ENCODE results near the gene E4F1. TPM values are rescaled to one million over a fixed set of nuclear protein-coding genes. Genes with fewer than 3 reads are reported as not detected.
"Not testable (repeated sequence)": the region's sequence is repeated elsewhere in the genome, so short reads cannot be mapped to it uniquely, and the experiment has no call there.

Gene E4F1
- total RNA-seq, 2 donors from 2014 or later = 32.0 to 33.6 TPM

DNA sequence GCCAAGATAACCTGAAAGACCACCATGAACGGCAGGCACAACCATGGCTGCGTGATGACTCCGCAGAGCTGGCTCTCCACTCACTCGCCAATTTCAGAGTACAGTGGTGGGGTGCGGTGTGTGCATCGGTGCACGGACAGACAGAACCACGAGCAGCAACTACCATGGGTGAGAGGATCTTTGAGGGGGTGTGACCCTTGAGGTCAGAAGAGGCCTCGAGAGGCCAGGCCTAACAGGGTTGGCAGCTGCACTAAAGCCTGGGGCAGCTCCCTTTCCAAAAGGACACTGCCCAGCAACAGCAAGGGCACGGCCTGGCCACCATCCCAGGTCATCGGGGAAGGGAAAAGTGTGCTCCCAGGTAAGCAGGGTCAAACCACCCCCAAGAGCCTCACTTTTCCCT lies 29.9 kb downstream of the E4F1 start:
- Mint-ChIP-seq H3K27ac (peak overlapping the region; percentile 76), H3K27me3 (no peaks in the 10 kb centered on the region), H3K4me1 (peaks cover 3% of the 10 kb centered on the region), H3K36me3 (ENCODE audit: low read depth) (peaks cover 2% of the 10 kb centered on the region), H3K4me3 (no peak overlapping the region)
- DNase-seq = no peak
- ATAC-seq = no peak
- H3K9me3 ChIP-seq (ENCODE audit: control insufficient read depth, low read length, poor library complexity, severe bottlenecking) = no peaks in the 10 kb centered on the region

GRCh38 chr16:2256531-2257140 lies 33.2 kb downstream of the E4F1 start:
- no peaks in the 10 kb centered on the region for H3K9me3 ChIP-seq (ENCODE audit: control insufficient read depth, low read length, poor library complexity, severe bottlenecking)
- Mint-ChIP-seq H3K36me3 (ENCODE audit: low read depth) (peaks cover 2% of the 10 kb centered on the region), H3K4me3 (peak overlapping the region; percentile 25), H3K27me3 (no peaks in the 10 kb centered on the region), H3K27ac (peak overlapping the region; percentile 71), H3K4me1 (no peaks in the 10 kb centered on the region)
- ATAC-seq = no peak
- DNase-seq = no peak

DNA sequence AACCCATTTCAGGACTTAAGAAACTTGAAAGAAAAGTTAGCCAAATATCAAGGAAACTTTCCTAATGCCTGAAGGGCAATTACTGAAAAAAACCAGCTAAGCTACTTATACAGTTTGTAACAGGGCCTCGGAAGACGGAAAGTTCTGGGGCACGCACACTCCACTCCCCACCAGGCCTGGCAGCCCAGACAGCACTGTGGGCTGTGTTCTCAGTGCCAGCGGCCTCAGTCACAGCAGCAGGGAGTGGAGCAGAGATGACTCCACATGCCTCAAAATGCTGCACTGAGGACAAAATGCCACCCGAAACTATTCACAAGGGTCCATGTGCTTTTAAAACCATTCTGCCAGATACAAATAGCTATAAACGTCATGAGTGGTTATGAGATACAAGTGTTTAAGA lies 34.3 kb downstream of the E4F1 start:
- Mint-ChIP-seq H3K36me3 (ENCODE audit: low read depth) (peaks cover 7% of the 10 kb centered on the region), H3K27ac (no peak overlapping the region), H3K4me3 (no peak overlapping the region), H3K4me1 (peaks cover 2% of the 10 kb centered on the region), H3K27me3 (no peaks in the 10 kb centered on the region)
- no peak for DNase-seq
- H3K9me3 ChIP-seq (ENCODE audit: control insufficient read depth, low read length, poor library complexity, severe bottlenecking) = no peaks in the 10 kb centered on the region
- ATAC-seq = no peak

- not testable (repeated sequence) for H3K9me3 ChIP-seq (ENCODE audit: control insufficient read depth, low read length, poor library complexity, severe bottlenecking); H3K36me3 Mint-ChIP-seq (ENCODE audit: low read depth); H3K27me3 Mint-ChIP-seq; ATAC-seq; H3K4me1 Mint-ChIP-seq; DNase-seq; H3K27ac Mint-ChIP-seq; H3K4me3 Mint-ChIP-seq
These were observed 35.1 kb downstream of the E4F1 start for GRCh38 chr16:2258530-2258929.

- Mint-ChIP-seq H3K27ac (no peak overlapping the region), H3K27me3 (no peaks in the 10 kb centered on the region), H3K4me1 (peaks cover 13% of the 10 kb centered on the region), H3K4me3 (no peak overlapping the region), H3K36me3 (ENCODE audit: low read depth) (peaks cover 8% of the 10 kb centered on the region)
- DNase-seq (no peak), ATAC-seq (no peak)
- H3K9me3 ChIP-seq (ENCODE audit: control insufficient read depth, low read length, poor library complexity, severe bottlenecking) = no peaks in the 10 kb centered on the region
These were observed 36.9 kb downstream of the E4F1 start for GRCh38 chr16:2260250-2260649.

GRCh38 chr16:2263026-2263425 lies 39.6 kb downstream of the E4F1 start:
- Mint-ChIP-seq H3K27ac (peak overlapping the region; percentile 39), H3K4me1 (peaks cover 27% of the 10 kb centered on the region)
- H3K36me3 Mint-ChIP-seq (ENCODE audit: low read depth); H3K27me3 Mint-ChIP-seq; H3K9me3 ChIP-seq (ENCODE audit: control insufficient read depth, low read length, poor library complexity, severe bottlenecking); ATAC-seq; H3K4me3 Mint-ChIP-seq; DNase-seq: not testable (repeated sequence)

DNA sequence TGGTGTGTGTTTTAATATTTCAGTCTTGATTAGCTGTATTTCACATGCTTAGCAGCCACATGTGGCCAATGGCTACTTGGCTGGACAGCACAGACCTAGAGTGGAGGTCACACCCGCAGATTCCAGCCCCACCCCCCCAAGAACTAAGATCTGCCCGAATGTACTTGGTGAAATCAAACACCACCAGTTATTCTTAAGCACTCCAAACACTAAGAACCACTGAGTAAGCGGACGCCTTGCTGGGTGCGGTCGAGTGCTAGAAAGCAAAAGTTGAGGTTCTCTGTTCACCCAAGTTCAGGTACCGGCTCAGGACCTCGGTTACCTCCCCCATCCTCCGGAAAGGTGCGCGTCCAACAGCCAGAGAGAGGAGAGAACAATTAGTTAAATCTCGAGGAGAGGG lies 43.5 kb downstream of the E4F1 start:
- not testable (repeated sequence) for H3K9me3 ChIP-seq (ENCODE audit: control insufficient read depth, low read length, poor library complexity, severe bottlenecking); DNase-seq; H3K27me3 Mint-ChIP-seq; ATAC-seq; H3K36me3 Mint-ChIP-seq (ENCODE audit: low read depth)
- Mint-ChIP-seq H3K4me3 (peak overlapping the region; percentile 97), H3K27ac (peak overlapping the region; percentile 94), H3K4me1 (peaks cover 38% of the 10 kb centered on the region)

GRCh38 chr16:2267505-2267912 lies 44.1 kb downstream of the E4F1 start:
- H3K36me3 Mint-ChIP-seq (ENCODE audit: low read depth); DNase-seq; H3K9me3 ChIP-seq (ENCODE audit: control insufficient read depth, low read length, poor library complexity, severe bottlenecking); H3K27me3 Mint-ChIP-seq: not testable (repeated sequence)
- H3K4me1 Mint-ChIP-seq = peaks cover 38% of the 10 kb centered on the region
- peak; percentile 52 for ATAC-seq
- peak overlapping the region; percentile 97 for H3K4me3 Mint-ChIP-seq
- H3K27ac Mint-ChIP-seq = peak overlapping the region; percentile 94

DNA sequence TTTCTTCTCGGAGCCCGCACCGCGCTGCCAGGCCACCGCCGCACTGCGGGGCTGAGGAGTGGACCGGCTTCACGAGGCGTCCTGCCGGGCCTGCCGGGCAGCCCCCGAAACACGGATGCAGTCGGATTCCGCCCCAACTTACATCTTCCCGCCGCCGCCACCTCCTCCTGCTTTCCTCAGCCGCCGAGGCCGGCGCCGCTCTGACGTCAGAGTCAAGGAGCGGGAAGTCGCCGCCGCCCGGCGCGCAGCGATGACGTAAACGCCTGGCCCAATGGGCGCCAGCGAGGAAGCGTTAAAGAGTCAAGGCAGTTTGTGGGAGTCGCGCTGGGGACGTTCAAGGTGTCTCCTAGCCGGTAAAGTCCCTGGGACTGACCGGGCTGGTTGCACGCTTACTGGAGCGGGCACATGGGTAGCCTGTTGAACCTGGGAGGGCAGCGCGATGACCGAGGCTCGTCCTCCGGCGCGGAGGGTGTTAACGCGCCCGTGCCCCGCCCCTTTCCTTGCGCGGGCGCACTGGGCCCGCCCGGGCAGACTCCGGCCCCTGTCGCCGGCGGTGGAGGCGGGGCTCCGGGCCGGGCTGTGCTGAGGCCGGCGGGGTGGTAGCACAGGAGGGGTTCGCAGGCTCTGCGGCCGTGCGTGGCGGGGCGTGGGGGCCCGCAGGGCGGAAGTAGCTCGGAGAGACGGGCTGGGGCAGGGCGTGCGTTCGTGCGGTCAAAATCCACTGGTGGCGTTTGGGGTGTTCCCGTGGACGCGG lies 44.7 kb downstream of the E4F1 start, which contains the start of gene RNPS1:
RNPS1 (minus strand) TSS at position 214 of the 754 bp plus-strand sequence. CDS start 3,483 bp downstream, outside the sequence.
- Mint-ChIP-seq H3K4me1 (peaks cover 33% of the 10 kb centered on the region), H3K27ac (peak within 1 kb of the TSS; percentile 94), H3K36me3 (ENCODE audit: low read depth) (no peaks in the 10 kb centered on the region), H3K4me3 (peak within 1 kb of the TSS; percentile 97), H3K27me3 (no peaks in the 10 kb centered on the region)
- ATAC-seq (peak; percentile 88), DNase-seq (peak; percentile 89 to 95 (median 93))
- H3K9me3 ChIP-seq (ENCODE audit: control insufficient read depth, low read length, poor library complexity, severe bottlenecking) = no peaks in the 10 kb centered on the region

DNA sequence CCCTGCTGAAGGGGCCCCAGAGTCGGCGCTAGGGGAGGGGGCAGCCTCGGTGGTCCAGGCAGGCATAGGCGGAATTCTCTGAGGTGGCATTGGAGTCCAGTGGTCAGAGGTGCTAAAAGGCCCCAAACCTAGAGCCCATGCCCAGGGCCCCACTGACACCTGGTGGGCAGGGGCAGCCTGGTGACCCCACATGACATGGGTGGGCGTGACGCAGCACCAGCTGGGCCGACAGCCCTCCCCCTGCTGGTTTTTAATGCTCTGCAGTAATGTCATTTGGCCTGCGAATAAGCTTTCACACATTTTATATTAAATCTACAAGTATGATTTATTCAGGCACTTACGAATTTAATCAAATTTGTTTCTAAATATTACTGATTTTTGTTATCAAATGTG lies 46.7 kb downstream of the E4F1 start:
- Mint-ChIP-seq H3K4me1 (peaks cover 26% of the 10 kb centered on the region), H3K27me3 (no peaks in the 10 kb centered on the region), H3K4me3 (no peak overlapping the region), H3K27ac (no peak overlapping the region), H3K36me3 (ENCODE audit: low read depth) (no peaks in the 10 kb centered on the region)
- no peaks in the 10 kb centered on the region for H3K9me3 ChIP-seq (ENCODE audit: control insufficient read depth, low read length, poor library complexity, severe bottlenecking)
- DNase-seq = no peak
- no peak for ATAC-seq

DNA sequence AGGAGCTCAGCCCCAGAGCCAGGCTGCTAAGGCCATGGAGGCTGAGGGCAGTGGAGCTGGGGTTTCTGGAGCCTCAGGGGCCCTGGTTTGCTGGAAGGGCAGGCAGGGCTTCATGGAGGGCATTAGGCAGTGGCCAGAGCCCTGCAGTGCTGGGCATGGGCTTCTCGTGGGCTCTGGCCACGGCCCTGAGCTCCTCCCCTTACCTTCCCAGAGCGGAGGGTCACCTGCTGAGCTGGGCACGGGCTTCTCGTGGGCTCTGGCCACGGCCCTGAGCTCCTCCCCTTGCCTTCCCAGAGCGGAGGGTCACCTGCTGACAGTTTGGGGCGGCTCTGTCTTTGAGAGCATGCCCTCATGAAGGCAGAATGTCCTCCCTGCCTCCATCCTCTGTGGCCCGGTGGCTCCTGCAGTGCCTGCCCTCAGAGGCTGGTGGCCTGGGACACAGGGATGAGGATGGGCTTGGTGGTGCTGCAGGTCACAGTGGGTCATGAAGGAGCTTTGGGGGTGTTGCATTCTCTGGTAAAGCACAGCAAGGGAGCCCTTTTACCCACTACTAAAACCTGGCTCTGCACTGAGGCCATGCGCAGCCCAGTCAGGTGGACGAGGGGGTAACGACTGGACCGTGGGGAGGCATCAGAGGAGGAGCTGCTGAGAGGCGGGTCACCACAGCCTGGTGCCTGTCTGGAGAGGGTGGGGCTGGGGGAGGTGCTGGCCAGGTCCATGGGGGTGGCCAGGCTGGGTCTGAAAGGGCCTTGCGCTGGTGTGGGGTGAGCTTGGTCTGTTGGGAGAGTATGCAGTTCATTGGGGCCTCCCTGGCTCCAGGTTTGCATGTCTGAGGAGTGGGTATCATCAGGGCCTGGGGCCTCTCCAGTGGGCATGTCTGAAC lies 47.4 kb downstream of the E4F1 start:
- Mint-ChIP-seq H3K36me3 (ENCODE audit: low read depth) (no peaks in the 10 kb centered on the region), H3K27me3 (no peaks in the 10 kb centered on the region), H3K4me3 (peak overlapping the region; percentile 25), H3K4me1 (peaks cover 21% of the 10 kb centered on the region), H3K27ac (no peak overlapping the region)
- DNase-seq (no peak), ATAC-seq (no peak)
- H3K9me3 ChIP-seq (ENCODE audit: control insufficient read depth, low read length, poor library complexity, severe bottlenecking) = no peaks in the 10 kb centered on the region

- no peak overlapping the region for H3K4me3 Mint-ChIP-seq
- no peak for DNase-seq
- H3K36me3 Mint-ChIP-seq (ENCODE audit: low read depth) = no peaks in the 10 kb centered on the region
- H3K9me3 ChIP-seq (ENCODE audit: control insufficient read depth, low read length, poor library complexity, severe bottlenecking) = no peaks in the 10 kb centered on the region
- no peaks in the 10 kb centered on the region for H3K27me3 Mint-ChIP-seq
- H3K27ac Mint-ChIP-seq = no peak overlapping the region
- H3K4me1 Mint-ChIP-seq = peaks cover 14% of the 10 kb centered on the region
- ATAC-seq = no peak
These were observed 48.6 kb downstream of the E4F1 start for GRCh38 chr16:2271848-2272461.

DNA sequence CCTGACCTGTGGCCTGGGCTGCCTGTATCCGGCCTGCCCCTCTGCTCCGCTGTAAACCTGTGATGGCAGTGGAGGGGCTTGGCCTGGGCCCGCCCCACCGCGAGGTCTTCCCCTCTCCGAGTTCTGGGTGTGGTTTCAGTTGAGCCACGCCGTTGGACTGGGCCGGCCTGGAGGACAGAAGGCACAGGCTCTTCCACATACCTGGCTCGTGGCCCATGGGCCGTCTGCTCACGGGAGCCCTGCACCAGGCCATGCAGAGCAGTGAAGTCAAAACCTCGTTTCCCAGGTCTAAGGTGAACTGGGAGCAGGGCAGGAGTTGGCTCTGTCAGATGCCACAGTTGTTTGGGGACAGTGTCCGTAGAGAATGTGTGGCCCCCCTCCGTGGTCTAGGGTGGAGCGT lies 50.1 kb downstream of the E4F1 start:
- ATAC-seq = no peak
- Mint-ChIP-seq H3K36me3 (ENCODE audit: low read depth) (no peaks in the 10 kb centered on the region), H3K27ac (peak overlapping the region; percentile 79), H3K4me1 (peaks cover 9% of the 10 kb centered on the region), H3K4me3 (no peak overlapping the region), H3K27me3 (no peaks in the 10 kb centered on the region)
- no peaks in the 10 kb centered on the region for H3K9me3 ChIP-seq (ENCODE audit: control insufficient read depth, low read length, poor library complexity, severe bottlenecking)
- no peak for DNase-seq

Measured in T-helper 17 cell (primary cell).